ENCODE measurements around the gene ST3GAL4. TPM values are rescaled to one million over a fixed set of nuclear protein-coding genes. Genes with fewer than 3 reads are reported as not detected.
"Not testable (repeated sequence)": the region's sequence is repeated elsewhere in the genome, so short reads cannot be mapped to it uniquely, and the experiment has no call there.

ST3GAL4 gene
- total RNA-seq, 6 experiments from 2014 or later = 7.0 to 25.6 (median 17.5) TPM

DNA sequence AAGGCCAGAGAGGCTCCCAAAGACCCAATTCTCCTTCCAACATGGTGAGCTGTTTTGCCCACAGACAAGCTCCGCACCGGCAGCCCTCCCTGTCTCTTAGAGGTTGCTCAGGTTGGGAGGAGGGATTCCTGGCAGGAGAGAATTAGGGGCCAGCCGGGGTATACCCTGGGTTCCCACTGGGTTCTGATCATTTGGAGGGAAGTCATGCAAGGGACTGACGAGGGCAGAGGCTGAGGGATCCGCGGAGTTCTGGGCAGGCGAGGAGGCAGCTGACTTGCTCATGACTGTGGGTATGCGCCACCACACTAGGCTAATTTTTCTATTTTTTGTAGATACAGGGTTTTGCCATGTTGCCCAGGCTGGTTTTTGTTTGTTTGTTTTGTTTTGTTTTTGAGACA, 4.6 kb downstream of the ST3GAL4 start:
- H3K9me3 ChIP-seq = no peaks in the 10 kb centered on the region
- H3K27me3 ChIP-seq = no peaks in the 10 kb centered on the region
- no peaks in the 10 kb centered on the region for H3K36me3 ChIP-seq
- ATAC-seq (no peak), DNase-seq (no peak)
- WGBS (ENCODE audit: insufficient coverage, low coverage, low lambda C conversion rate, missing lambda C conversion rate) = 93% methylated on average over 5 of the region's 8 CpGs
- H3K4me3 ChIP-seq = no peak overlapping the region
- peaks cover 0 to 26% (median 5%) of the 10 kb centered on the region in 4 donors for H3K4me1 ChIP-seq
- no peak overlapping the region for H3K27ac ChIP-seq
- intact Hi-C loops (cut with DNase I) = no loop called here
- TF ChIP-seq POLR2A (IDR thresholded peaks at IDR 0.05) (no peak), CTCF (IDR thresholded peaks at IDR 0.05) (no peak)

DNA sequence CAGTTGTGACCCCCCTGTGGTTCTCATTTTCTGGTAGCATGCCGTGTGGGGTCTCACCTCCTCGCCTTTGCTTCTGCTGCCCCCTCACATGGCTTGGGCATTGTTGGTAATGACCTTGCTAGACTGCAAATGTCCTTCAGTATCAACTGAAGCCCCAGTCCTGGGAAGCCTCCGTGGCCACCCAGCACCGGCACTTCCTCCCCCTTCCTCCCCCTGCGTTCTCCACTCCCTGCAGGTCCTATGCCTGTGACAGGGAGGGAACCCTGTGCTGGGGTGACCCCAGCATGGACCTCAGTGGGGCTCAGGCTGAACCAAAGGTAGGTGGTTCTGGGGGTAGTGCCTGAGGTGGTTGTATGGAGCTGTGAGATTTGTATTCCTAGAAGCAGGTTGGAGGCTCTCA, 5.9 kb downstream of the ST3GAL4 start:
- no peaks in the 10 kb centered on the region for H3K9me3 ChIP-seq
- no peak overlapping the region for H3K4me3 ChIP-seq
- no peak overlapping the region for H3K27ac ChIP-seq
- no peaks in the 10 kb centered on the region for H3K36me3 ChIP-seq
- intact Hi-C loops (cut with DNase I) = no loop called here
- DNase-seq = peak in 1 of 3 donors; percentile 35
- 71% methylated on average over 4 of the region's 5 CpGs for WGBS (ENCODE audit: insufficient coverage, low coverage, low lambda C conversion rate, missing lambda C conversion rate)
- TF ChIP-seq CTCF (IDR thresholded peaks at IDR 0.05) (no peak), POLR2A (IDR thresholded peaks at IDR 0.05) (no peak)
- H3K27me3 ChIP-seq = no peaks in the 10 kb centered on the region
- H3K4me1 ChIP-seq = peaks cover 0 to 27% (median 5%) of the 10 kb centered on the region in 4 donors
- no peak for ATAC-seq

GRCh38 chr11:126362879-126363655, 7.6 kb downstream of the ST3GAL4 start:
- peak in 1 of 3 donors; percentile 26 for DNase-seq
- no peak overlapping the region for H3K27ac ChIP-seq

GRCh38 chr11:126363706-126364248, 8.3 kb downstream of the ST3GAL4 start:
- no peak overlapping the region for H3K27ac ChIP-seq
- H3K9me3 ChIP-seq = no peaks in the 10 kb centered on the region
- WGBS (ENCODE audit: insufficient coverage, low coverage, low lambda C conversion rate, missing lambda C conversion rate) = 93% methylated on average over 3 of the region's 10 CpGs
- H3K36me3 ChIP-seq = no peaks in the 10 kb centered on the region
- DNase-seq = peak in 1 of 3 donors; percentile 47
- TF ChIP-seq CTCF (IDR thresholded peaks at IDR 0.05) = no peak
- TF ChIP-seq POLR2A (IDR thresholded peaks at IDR 0.05) = no peak
- ATAC-seq = no peak
- intact Hi-C loops (cut with DNase I) = no loop called here
- H3K4me3 ChIP-seq = no peak overlapping the region
- peaks cover 0 to 36% (median 8%) of the 10 kb centered on the region in 4 donors for H3K4me1 ChIP-seq
- H3K27me3 ChIP-seq = no peaks in the 10 kb centered on the region

More at GRCh38 chr11:126362879-126363655, 7.6 kb downstream of the ST3GAL4 start:
- Histone ChIP-seq H3K9me3 (no peaks in the 10 kb centered on the region), H3K4me1 (peaks cover 0 to 30% (median 2%) of the 10 kb centered on the region in 4 donors), H3K36me3 (no peaks in the 10 kb centered on the region), H3K27me3 (no peaks in the 10 kb centered on the region), H3K4me3 (no peak overlapping the region)
- intact Hi-C loops (cut with DNase I) = no loop called here
- no peak for TF ChIP-seq POLR2A (IDR thresholded peaks at IDR 0.05)
- TF ChIP-seq CTCF (IDR thresholded peaks at IDR 0.05) = no peak
- ATAC-seq = no peak
- 83% methylated on average over 7 of the region's 9 CpGs for WGBS (ENCODE audit: insufficient coverage, low coverage, low lambda C conversion rate, missing lambda C conversion rate)

GRCh38 chr11:126364735-126365134, 9.2 kb downstream of the ST3GAL4 start:
- DNase-seq; H3K36me3 ChIP-seq; H3K27ac ChIP-seq; H3K9me3 ChIP-seq; H3K27me3 ChIP-seq; H3K4me3 ChIP-seq; intact Hi-C loops (cut with DNase I): not testable (repeated sequence)
- H3K4me1 ChIP-seq = peaks cover 0 to 38% (median 13%) of the 10 kb centered on the region in 4 donors
- no CpG with 5 or more reads among the region's 9 CpGs for WGBS (ENCODE audit: insufficient coverage, low coverage, low lambda C conversion rate, missing lambda C conversion rate)
- ATAC-seq = peak in 1 of 4 donors; percentile 9

DNA sequence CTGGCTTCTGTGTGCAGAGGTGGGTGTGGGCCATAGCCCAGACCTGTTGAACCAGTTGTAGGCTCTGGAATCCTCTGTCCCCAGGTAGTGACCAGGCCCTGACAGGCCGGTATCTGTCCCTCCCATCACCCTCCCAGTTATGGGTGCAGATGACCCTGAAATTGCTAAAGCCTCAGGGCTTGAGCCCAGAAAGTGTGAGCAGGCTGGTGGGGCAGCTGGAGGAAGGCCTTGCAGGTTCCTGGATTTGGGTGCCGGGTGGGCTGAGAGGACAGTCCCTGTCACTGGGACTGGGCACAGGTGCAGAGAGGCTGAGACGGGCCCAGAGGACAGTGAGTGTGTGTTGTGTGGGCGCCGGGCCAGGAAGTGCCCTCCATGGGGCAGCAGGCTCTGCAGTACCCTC, 10.0 kb downstream of the ST3GAL4 start:
- ATAC-seq; H3K4me3 ChIP-seq; intact Hi-C loops (cut with DNase I); H3K36me3 ChIP-seq; H3K9me3 ChIP-seq; H3K27ac ChIP-seq; H3K27me3 ChIP-seq: not testable (repeated sequence)
- DNase-seq = peak in 1 of 3 donors; percentile 36
- peaks cover 0 to 44% (median 17%) of the 10 kb centered on the region in 4 donors for H3K4me1 ChIP-seq
- no CpG with 5 or more reads among the region's 5 CpGs for WGBS (ENCODE audit: insufficient coverage, low coverage, low lambda C conversion rate, missing lambda C conversion rate)

All from right lobe of liver (tissue), 6 donors.